ENCODE results near the gene MAPK12.
"Not testable (repeated sequence)": the region's sequence is repeated elsewhere in the genome, so short reads cannot be mapped to it uniquely, and the experiment has no call there.

MAPK12 gene

GRCh38 chr22:50280708-50281383 lies 19.4 kb upstream of the MAPK12 start:
- no peak for DNase-seq

DNA sequence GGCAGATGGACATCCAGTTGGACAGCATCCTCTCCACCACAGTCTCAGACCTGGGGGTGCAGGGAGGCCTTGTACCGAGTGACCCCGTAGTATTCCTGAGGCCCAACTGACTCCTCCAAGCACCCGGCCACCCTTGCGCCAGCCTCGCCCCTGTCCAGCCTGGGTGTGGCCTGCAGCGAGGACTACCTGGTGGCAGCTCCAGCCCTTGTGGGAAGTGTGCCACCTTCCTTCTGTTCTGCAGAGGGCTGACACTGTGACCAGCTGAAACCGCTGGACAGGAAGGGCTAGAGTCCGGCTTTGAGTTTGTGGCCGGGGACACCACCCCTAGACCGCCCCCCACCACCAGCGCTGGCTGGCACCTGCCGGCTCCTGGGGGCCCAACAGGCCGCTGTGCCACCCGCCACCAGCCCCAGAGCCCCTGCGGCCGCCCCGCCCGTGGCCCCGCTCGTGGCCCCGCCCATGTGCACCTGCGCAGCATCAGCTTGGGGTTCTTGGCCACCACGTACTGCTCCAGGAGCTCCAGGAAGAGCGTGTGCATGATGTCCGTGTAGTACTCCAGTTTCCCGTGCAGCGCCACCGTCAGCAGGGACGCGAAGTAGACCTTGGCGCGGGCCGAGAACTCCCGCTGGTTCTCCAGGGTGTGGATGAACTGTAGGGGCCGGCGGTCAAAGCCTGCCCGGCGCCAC lies 18.7 kb upstream of the MAPK12 start:
- no peak for DNase-seq

GRCh38 chr22:50278956-50279619 lies 17.6 kb upstream of the MAPK12 start:
- no peak for DNase-seq

DNA sequence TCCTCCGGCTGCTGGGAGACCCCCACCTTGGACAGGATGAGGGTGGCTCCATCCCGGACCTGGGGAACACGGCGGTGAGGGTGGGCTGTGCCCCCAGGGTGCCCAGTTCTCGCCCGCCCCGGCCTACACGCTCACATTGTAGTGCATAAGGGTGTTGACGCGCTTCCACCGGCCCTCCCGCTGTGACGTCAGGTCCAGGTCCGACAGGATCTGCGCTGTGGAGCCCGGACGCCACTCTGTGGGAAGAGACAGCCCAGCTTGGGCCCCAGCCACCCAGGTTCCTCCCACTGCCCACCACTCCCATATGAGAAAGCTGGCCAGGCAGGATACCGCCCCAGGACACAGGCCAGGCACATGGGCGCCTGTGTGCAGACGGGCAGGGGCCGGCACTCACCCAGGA lies 17.0 kb upstream of the MAPK12 start:
- DNase-seq = no peak

GRCh38 chr22:50277761-50278160 lies 16.3 kb upstream of the MAPK12 start:
- no peak for DNase-seq

DNA sequence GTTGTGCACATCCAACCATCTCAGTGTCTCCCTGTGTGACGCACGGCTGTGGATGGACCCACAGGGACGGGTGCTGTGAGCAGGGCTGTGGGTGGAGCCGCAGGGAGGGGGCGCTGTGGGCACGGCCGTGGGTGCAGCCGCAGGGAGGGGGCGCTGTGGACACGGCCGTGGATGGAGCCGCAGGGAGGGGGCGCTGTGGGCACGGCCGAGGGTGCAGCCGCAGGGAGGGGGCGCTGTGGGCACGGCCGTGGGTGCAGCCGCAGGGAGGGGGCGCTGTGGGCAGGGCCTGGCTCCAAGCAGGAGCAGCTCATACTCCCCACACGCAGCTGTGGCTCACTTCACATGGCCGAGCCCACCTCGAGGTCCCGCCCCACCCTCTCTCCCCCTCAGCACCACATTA lies 14.7 kb upstream of the MAPK12 start:
- DNase-seq = peak; percentile 63

- DNase-seq = no peak
Observed at GRCh38 chr22:50275181-50276055, 13.9 kb upstream of the MAPK12 start.

- DNase-seq = no peak
Observed at GRCh38 chr22:50274771-50275170, 13.3 kb upstream of the MAPK12 start.

DNA sequence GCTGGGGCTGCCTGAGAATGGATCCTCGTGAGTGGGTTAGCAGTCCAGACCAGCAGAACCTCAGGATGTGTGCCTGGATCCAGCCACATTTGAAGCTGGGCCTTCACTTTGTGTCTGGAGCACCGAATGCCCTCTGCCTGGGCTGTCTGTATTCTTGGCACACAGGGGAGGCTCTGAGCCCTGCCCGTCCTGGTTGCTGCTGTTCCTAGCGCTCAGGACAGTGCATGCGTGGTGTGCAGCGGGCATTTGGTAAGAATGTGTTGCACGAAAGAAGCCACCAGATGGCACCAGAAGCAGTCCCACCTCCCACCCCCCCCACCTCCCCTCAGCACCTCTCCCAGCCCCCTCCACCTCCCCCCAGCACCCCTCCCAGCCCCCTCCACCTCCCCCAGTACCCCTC lies 12.8 kb upstream of the MAPK12 start:
- DNase-seq = peak; percentile 53

DNA sequence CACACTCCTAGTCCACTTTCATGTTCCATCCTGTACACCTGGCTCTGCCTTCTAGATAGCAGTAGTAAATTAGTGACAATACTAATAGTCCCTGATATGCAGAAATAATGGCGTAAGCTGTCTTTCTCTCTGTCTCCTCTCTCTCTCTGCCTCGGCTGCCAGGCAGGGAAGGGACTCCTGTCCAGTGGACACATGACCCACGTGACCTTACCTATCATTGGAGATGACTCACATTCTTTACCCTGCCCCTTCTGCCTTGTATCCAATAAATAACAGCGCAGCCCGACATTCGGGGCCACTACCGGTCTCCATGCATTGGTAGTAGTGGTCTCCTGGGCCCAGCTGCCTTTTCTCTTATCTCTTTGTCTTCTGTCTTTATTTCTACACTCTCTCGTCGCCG lies 12.3 kb upstream of the MAPK12 start:
- not testable (repeated sequence) for DNase-seq

- not testable (repeated sequence) for DNase-seq
Observed at GRCh38 chr22:50273352-50273751, 11.9 kb upstream of the MAPK12 start.

- no peak for DNase-seq
Observed at GRCh38 chr22:50272044-50272802, 10.7 kb upstream of the MAPK12 start.

DNA sequence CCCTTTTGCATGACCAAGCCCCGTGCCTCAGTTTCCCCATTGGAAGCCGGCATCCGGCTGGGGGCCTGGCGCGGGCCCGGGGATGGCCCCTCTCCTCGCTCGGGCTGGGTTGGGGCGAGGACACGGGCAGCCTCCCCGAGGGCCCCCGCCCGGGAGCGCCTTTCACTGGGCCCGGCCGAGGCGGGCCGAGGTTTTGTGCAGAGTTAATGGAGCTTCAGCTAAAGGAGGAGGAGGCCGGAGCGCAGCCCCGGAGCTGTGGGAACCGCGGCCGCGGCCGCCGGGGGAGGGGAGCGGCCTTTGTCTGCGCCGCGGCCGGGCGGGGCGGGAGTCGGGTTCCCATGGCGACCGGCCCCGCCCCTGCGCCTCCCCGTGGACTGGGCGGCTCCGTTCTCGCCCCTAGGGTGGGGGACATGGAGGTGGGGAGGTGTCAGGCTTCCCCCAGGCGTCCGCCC lies 10.1 kb upstream of the MAPK12 start:
- peak; percentile 57 for DNase-seq

DNA sequence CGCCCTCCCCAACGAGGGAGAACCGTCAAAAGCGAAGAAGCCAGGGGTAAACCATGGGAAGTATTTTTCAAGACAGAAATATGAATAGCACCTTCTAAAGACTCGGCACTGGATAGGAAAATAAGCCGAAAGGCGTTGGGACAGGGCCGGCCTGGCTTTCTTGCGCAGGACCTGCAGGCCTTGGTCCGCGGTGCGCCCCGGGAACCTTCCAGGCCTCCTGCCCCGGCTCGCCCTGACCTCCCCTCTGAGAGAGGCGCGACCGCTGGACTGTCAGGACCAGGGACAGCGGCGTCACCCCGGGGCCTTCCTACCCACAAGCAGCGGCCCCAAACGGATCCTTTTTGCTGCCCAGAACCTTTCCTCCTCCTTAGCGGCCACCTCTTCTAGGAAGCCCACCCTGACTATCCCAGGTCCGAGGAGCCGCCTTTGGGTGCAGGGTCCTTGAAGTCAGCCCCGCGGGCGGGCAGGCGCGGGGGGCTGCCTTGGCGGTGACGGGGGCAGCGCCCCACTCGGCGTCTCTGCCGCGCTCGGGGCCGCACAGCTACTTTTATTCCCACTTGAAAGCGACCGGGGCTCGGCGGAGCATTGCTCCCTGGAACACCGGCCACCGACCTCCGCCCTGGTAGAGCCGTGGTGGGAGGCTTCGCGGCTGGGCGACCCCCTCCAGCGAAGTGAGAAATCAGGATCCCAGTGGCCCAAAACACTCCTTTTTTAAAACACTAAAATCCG lies 9.3 kb upstream of the MAPK12 start:
- DNase-seq = peak; percentile 53

GRCh38 chr22:50269970-50270665 lies 8.6 kb upstream of the MAPK12 start, which contains the start of gene MAPK11:
Gene MAPK11 (minus strand): TSS chr22:50270380. CDS start chr22:50270292, 88 bp downstream.
- DNase-seq = peak; percentile 37

DNA sequence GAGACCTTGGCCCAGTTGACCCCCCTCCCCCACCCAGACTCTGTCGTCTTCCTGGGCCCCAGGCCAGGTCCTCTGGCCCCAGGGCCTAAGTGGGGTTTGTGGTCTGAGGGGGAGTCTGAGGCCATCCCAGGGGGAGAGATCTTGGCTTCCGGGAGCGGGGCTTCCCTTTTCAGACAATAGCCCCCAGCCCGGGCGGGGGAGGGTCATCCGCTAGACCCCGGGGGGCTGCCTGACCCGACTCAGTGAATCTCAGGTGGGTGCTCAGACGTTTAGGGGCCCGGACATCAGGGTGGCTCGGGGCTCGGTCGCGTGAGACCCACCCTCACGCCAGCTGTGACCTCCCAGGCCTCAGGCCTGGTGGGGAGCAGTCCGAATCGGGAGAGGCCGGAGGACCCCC lies 8.1 kb upstream of the MAPK12 start:
- no peak for DNase-seq

- no peak for DNase-seq
Observed at GRCh38 chr22:50268655-50269113, 7.2 kb upstream of the MAPK12 start.

DNA sequence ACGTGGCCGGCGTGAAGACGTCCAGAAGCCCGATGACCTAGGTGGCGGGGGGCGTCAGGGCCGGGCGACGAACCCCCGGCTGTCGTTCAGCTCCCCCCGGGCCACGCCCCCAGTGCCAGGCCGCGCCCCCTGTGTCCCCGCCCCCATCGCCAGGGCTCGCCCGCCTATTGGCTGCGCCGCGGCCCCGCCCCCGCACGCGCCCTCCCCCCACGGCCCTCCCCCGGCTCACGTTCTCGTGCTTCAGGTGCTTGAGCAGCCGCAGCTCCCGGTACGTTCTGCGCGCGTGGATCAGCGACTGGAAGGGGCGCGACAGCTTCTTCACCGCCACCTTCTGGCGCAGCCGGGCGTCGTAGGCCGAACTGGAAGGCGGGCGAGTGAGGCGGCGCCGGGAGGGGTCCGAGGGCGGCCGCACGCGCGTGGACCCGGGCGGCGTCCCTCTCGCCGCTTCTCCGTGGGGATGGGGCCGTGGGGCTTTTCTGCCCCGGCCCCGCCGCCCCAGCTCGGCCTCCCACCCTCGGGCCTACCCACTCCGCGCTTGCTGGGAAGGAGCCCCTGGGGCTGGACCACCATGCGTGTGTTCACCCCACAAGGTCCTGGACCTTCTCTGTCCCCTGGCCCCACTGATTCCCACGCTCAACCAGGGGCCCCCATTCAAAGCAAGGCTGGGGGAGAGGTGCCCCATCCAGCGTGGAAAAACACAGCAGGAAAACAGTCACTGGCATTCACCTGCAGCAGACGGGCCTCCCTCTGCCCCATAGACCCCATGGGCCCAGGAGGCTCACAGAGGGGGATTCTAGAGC lies 6.3 kb upstream of the MAPK12 start:
- peak; percentile 18 for DNase-seq

DNA sequence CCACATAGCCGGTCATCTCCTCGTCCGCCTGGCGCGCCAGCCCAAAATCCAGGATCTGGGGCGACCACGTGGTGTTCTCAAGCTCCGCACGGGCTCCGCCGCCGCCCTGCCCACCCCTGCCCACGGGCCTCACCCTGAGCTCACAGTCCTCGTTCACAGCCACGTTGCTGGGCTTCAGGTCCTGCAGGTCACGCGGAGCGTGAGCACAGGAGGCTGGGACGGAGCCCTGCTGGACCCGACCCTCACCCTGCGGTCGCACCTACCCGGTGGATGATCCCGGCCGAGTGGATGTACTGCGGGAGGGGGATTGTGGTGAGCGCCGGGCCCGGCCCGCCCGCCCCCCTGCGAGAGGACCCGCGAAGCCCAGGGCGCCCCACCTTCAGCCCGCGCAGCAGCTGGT lies 5.5 kb upstream of the MAPK12 start:
- no peak for DNase-seq
